22Rv1 (cell line): ENCODE data around the gene PANK4.

Source experiments
- H3K27ac ChIP-seq: fragments of 450-650 bp; 2 replicates; pipeline ENCODE4 v1.5.1; 2017
- CTCF ChIP-seq: fragments of 450-650 bp; IDR thresholded peaks from 2 replicates; pipeline ENCODE4 v1.5.1; 2017; ENCODE audit warnings: mild to moderate bottlenecking
- ZFX ChIP-seq: fragments of 450-650 bp; IDR thresholded peaks from 2 replicates; pipeline ENCODE4 v1.6.1; 2017; ENCODE audit warnings: antibody characterized with exemption, borderline replicate concordance

Gene PANK4

GRCh38 chr1:2470290-2471158 is 55.9 kb downstream of the PANK4 start:
- TF ChIP-seq CTCF (no peak), ZFX (no peak)
- no peak overlapping the region for H3K27ac ChIP-seq

GRCh38 chr1:2469103-2469940 is 57.1 kb downstream of the PANK4 start:
- H3K27ac ChIP-seq = no peak overlapping the region
- TF ChIP-seq CTCF (no peak), ZFX (no peak)

GRCh38 chr1:2468540-2468939 is 57.9 kb downstream of the PANK4 start:
- H3K27ac ChIP-seq = no peak overlapping the region
- TF ChIP-seq CTCF (no peak), ZFX (no peak)

- no peak overlapping the region for H3K27ac ChIP-seq
- TF ChIP-seq CTCF = no peak
- no peak for TF ChIP-seq ZFX
Measured at GRCh38 chr1:2468041-2468472, 58.3 kb downstream of the PANK4 start.

GRCh38 chr1:2466958-2467554 is 59.3 kb downstream of the PANK4 start:
- H3K27ac ChIP-seq = no peak overlapping the region
- TF ChIP-seq ZFX (no peak), CTCF (no peak)

GRCh38 chr1:2466270-2466665 is 60.1 kb downstream of the PANK4 start:
- TF ChIP-seq CTCF = no peak
- H3K27ac ChIP-seq = no peak overlapping the region
